Fibroblast of villous mesenchyme (primary cell): ENCODE results near the gene SLC11A2. TPM values are rescaled to one million over a fixed set of nuclear protein-coding genes. Genes with fewer than 3 reads are reported as not detected.
"Not testable (repeated sequence)": the region's sequence is repeated elsewhere in the genome, so short reads cannot be mapped to it uniquely, and the experiment has no call there.

ENCODE experiments used
- DNase-seq: peaks from one replicate; pipeline ENCODE4 v3.0.0-alpha.2; 2010; ENCODE audit warnings: low read depth
- H3K4me3 ChIP-seq: 2 replicates; pipeline ENCODE4 v1.5.1; 2011; ENCODE audit warnings: low read depth, mild to moderate bottlenecking, low read length
- total RNA-seq: library from RNA; depleted of rRNA; stranded (reverse); fragments of >200 nt; gene quantifications from 2 replicates; pipeline ENCODE4 v1.2.3, GENCODE V29; 2012
- TF ChIP-seq, protein P1 (sequence below): IDR thresholded peaks from 2 replicates; pipeline ENCODE4 v1.5.1; 2012; ENCODE audit warnings: low read depth, mild to moderate bottlenecking, low read length; ENCODE audit not compliant: insufficient read depth

The SLC11A2 gene
- total RNA-seq, 1 donor, result 56.6 TPM

DNA sequence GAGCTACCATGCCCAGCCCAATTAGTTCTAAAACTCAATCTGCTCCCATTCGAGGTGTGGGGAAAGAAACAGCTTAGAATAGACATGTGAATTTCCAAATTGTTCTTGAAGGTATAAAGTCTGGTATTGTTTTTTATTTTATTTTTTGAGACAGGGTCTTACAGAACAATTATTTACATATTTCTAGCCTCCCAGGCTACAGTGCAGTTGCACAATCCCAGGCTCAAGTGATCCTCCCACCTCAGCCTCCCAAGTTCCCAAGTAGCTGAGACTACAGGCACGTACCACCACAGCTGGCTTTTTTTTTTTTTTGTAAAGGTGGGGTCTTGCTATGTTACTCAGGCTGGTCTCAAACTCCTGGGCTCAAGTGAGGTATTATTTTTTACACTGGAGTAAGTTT is 6.3 kb downstream of the SLC11A2 start:
- TF ChIP-seq, protein P1, sequence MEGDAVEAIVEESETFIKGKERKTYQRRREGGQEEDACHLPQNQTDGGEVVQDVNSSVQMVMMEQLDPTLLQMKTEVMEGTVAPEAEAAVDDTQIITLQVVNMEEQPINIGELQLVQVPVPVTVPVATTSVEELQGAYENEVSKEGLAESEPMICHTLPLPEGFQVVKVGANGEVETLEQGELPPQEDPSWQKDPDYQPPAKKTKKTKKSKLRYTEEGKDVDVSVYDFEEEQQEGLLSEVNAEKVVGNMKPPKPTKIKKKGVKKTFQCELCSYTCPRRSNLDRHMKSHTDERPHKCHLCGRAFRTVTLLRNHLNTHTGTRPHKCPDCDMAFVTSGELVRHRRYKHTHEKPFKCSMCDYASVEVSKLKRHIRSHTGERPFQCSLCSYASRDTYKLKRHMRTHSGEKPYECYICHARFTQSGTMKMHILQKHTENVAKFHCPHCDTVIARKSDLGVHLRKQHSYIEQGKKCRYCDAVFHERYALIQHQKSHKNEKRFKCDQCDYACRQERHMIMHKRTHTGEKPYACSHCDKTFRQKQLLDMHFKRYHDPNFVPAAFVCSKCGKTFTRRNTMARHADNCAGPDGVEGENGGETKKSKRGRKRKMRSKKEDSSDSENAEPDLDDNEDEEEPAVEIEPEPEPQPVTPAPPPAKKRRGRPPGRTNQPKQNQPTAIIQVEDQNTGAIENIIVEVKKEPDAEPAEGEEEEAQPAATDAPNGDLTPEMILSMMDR, result no peak
- DNase-seq, result no peak
- H3K4me3 ChIP-seq, result no peak overlapping the region

DNA sequence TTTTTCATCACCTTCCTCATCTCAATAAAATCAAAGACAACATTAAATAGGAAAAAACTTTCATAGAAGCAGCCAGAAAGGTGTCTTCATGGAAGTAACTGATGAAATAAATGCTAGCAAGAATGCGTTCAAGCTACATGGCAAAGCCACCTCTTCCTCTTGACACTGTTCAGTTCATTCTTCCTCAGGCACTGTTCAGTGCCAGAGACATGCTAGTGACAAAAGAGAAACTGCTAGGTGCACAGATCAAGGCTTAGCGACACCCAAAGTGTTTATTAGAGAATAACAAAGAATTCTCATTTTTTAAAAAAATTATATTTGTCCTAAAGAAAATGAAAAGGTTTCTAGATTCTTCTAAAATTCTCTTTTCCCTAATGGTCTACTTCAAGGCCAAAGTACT is 7.2 kb downstream of the SLC11A2 start:
- TF ChIP-seq, protein P1, result no peak
- H3K4me3 ChIP-seq, result no peak overlapping the region
- DNase-seq, result no peak

DNA sequence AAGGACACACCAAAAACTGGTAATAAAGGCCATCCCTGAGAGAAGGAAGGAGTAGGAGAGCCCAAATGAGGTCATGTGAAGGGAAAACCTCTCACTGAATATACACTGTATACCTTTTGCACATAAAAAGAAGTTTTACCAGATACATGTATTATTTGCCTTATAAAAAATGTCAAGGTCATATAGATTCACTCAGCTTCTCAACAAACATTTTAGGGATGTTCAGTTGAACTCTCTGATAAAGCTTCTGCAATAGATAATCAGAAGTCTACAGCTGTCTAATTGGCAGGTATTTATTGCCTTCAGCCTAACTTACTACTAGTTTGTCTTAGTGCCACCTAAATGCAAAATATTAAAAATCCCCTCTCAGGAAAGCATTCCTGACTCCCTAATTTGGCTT is 8.7 kb downstream of the SLC11A2 start:
- H3K4me3 ChIP-seq, result no peak overlapping the region
- TF ChIP-seq, protein P1, result no peak
- DNase-seq, result no peak

DNA sequence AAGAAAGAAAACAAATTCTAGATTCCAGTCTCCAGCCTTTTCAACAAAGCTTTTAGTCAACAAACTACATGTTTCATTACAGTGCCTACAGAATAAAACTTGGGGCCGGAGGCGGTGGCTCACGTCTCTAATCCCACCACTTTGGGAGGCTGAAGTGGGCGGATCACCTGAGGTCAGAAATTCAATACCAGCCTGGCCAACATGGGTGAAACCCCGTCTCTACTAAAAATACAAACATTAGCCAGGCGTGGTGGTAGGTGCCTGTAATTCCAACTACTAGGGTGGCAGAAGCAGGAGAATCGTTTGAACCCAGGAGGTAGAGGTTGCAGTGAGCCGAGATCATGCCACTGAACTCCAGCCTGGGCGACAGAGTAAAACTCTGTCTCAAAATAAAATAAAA is 11.7 kb downstream of the SLC11A2 start:
- DNase-seq, H3K4me3 ChIP-seq: not testable (repeated sequence)

DNA sequence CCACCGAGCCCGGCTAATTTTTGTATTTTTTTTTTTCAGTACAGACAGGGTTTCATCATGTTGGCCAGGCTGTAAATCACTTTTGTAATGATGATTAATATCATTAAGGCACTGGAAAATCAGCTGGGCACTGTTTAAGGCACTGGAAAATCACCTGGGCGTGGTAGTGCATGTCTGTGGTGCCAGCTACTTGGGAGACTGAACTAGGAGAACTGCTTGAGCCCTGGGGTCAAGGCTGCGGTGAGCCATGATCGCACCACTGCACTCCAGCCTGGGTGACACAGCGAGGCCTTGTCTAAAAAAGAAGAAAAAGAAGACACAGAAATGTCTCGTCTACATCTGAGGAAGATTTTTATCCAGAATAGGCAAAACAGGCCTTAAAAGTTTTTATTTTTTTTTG is 12.7 kb downstream of the SLC11A2 start:
- no peak for DNase-seq
- TF ChIP-seq, protein P1, result no peak
- H3K4me3 ChIP-seq, result no peak overlapping the region

DNA sequence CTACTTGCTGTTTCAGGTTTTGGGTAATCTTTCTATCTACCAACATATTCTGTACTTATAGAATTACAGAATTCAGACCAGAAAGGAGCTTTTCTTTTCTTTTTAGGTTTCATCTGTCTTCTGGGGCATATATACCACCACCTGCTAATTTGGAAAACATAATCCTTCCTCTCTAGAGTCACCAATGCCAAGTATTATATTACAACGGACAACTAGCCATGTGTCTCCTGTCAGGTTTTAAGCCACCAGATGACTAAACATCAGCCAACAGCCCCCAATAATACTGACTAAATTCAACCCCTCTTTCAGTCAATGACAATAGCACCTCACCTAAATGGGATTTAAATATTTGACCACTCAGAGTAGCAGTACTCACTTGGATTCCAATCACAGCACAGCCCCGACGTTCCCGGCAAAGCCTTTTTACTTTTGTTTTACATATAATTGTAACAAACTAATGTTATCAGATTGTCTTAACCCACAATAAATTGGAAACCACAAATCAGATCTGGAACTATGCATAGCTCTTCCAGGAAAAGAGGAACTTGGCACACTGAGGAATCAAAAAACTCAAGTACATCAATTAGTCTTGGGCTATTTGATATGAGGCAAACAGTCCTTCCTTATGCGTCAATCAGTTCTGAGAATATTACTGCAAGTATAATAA is 13.5 kb downstream of the SLC11A2 start:
- TF ChIP-seq, protein P1, result no peak
- DNase-seq, result no peak
- H3K4me3 ChIP-seq, result no peak overlapping the region

DNA sequence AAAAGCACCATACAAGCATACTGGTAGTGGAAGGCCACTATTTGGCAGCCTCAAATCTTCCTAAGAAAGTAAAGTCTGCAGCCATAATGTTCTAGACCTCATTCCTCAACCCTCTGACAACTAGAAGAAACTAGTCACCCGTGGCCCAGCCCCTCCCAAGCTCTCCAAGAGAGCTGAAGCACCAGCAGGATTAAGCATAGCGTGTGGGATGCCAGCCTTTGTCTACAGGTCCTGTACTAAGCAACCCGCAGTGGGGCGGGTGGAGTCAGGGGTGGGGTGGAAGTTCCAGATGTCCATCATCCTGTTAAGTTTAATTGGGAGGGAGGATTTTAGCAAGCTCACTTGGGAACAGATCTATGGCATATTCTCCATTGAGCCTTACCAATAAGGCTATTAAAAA is 14.2 kb downstream of the SLC11A2 start:
- no peak for DNase-seq
- no peak overlapping the region for H3K4me3 ChIP-seq

More for the DNA sequence above, 14.2 kb downstream of the SLC11A2 start:
- TF ChIP-seq, protein P1, result no peak
